Fibroblast of skin of right biceps (primary cell): ENCODE results near the gene SLIT3.

Source experiments
- DNase-seq: peaks from one replicate; pipeline ENCODE4 v3.0.0-alpha.2; 2013

SLIT3 gene

DNA sequence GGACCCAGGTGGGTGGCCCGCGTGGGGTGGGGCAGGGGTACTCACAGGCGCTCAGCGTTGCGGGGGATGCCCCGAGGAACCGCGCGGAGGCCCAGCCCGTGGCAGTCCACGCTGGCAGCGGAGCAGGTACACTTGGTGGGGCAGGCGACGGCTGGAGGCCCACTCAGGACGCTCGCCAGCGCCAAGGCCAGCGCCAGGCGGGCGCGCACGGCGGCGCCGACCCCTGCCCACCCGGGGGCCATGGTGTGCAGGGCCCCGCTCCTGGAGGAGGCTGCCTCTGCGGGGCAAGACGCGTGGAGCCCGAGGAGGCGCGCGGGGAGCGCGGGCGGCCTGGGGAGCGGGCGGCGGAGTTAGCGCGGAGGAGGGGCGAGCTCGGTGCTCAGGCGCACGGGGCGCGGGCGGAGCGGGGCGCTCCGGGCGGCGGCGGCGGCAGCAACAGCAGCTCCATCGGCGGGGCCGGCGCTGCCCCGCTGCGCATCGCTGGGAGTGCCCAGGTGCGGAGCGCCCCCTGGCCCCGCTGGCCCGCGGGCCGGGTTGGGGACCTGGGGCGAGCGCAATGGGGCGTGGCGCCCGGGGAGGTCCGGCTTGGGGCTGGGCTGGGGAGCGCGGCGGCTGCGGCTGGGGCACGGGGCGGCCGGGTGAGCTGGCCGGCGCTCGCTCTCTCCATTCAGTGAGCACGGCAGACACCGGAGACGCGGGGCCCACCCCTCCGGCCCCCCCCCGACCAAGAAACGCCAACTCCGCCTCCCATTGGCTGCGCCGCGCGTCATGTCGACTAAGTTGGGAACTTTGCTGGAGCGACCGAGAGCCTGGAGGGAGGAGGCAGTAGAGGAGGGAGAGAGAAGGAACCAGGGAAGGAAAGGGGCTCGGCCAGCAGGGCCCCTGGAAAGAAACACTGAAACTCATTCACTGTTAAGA lies at the start of gene SLIT3:
Gene SLIT3 (minus strand): TSS at position 672 of the 918 bp plus-strand sequence. CDS start 430 bp downstream, at position 242.
- peak; percentile 93 for DNase-seq

DNA sequence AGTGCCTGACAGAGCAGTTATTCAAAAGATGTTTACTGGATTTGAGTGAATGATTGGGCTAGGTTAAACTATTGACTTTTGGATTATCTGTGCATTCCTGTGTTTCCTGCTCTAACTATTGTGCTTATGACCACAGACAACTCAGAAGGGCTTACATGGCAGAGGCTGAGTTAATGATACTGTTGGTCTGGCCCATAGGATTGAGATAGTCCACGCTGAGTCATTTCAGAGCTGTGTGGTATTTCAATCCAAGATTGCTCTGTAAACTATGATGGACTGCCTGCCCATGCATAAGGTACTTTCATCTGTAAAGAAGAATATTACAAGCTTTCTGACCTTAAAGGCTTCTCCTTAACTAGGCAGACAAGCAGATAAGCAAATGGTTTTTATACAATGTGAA lies 49.1 kb upstream of the SLIT3 start:
- DNase-seq = peak; percentile 90

DNA sequence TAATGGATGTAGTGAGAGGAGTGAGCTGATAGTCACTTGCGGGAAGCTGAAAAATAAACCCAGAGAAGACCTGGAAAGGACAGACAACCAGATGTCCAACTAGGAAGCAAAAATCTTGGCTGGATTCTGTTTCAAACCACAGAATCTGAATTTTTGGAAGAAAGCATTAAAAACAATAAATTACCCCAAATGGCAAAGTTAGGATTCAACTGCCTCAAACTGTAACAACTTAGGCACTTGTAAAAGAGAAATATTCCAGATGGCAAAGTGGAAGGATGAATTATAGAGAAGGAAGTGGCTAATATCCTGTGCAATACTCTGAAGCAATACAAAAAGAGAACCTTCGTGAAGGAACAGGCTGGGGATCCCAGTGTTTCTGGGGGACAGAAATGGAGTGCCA lies 46.8 kb upstream of the SLIT3 start:
- DNase-seq = no peak

DNA sequence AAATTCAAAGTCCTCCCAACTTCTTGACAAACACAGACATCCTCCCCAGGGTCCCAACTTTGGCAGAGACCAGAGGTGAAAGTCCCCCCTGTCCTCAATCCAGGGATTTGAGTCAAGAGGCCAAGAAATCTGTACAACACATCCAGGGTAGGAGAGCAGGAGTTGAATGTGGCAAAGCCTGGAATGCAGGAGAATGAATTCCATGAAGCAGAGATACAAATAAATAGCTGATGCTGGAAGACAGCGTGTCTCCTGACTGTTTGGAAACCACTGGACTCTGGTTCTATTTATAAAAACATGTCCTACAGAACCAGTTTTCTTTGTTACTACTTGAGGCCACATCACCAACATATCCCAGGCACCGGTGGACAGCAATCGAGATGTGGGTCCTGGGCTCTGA lies 43.7 kb upstream of the SLIT3 start:
- peak; percentile 59 for DNase-seq

DNA sequence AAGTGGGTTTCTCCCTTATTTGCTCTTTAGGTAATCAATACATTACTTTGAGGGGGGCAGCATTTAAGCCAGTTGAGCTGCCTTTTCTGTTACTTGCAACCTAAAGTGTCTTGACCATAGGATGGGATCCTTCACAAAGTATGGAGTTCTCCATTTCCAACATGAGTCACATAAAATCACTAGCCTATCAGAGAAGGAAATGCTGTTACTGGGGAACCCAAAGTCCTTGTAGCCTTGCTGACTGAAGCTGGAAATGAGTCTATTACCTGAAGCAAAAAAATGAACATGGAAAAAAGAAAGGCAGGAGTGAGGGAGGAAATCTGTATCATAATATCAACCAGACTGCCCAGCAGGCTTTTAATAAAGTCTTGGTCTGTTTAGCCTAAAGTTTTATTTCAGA lies 42.8 kb upstream of the SLIT3 start:
- DNase-seq = peak; percentile 29

DNA sequence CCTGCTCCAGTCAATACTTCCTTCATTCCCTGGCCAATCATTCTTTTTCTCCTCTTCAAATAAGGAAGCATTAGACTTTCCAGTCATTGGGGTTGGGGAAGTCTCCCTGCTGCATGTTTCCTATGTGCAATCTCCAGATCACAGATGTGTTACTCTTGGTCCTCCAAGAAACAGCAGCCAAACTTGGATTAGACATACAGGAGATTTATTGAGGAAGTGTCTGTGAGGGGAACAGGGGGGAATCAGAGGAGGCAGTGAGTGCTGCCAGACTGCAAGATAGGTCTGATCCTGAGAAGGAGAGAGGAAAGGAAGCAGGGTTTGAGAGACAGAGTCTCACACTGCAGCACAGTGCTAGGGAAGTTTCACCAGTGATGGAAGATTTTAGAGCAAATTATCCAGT lies 40.6 kb upstream of the SLIT3 start:
- DNase-seq = no peak

DNA sequence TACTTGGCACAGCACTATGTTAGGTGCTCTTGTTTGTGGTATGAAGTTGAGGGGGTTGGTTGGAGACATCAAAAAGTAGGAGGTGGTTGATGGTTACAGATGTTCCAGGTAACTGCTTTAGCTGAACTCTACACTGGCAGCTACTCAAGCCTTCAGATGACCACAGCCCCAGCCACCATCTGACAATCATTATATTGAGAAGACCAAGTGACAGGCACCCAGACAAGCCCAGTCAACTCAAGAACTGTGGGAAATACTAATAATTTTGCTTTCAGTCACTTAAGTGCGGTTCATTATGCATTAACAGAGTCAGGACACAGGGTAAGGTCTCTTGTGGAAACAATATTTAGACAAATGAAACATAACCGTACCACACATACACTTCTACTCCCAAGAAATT lies 38.9 kb upstream of the SLIT3 start:
- no peak for DNase-seq

DNA sequence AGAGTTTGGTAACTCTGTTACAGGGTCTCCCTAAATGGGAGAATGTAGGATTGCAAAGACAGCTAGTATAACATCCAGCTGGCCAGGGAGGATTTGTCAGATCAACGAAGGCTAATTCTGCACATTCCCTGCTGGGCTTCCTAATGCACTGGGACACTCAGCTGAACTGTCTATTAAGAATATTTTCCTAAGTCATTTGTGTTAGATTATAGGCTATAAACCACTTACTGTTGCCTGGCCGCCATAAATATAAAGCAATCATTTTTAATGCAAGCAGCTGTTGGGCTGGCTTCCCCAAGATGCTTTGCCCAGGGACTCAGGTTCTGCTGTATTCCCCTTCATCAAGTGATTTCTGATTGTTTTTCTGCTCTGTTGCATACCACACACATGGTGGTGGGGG lies 35.3 kb upstream of the SLIT3 start:
- no peak for DNase-seq

DNA sequence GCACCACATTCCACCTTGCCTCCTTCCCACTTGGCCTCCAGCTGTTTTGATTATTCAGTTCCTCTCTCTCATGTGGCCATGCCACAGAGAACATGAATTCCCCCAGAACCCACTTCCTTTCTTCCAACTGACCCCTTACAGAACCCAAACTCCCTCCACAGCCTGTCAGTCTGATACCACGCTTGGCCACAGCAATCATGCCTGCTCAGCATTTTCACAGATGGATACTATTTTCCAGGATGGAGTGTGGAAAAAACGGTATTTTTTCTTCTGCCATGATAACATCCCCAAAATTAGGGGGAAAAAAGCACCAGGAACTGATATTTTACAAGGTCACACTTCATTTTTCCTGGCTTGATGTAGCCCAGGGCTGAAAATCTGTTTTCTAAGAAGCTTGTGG lies 34.9 kb upstream of the SLIT3 start:
- no peak for DNase-seq

DNA sequence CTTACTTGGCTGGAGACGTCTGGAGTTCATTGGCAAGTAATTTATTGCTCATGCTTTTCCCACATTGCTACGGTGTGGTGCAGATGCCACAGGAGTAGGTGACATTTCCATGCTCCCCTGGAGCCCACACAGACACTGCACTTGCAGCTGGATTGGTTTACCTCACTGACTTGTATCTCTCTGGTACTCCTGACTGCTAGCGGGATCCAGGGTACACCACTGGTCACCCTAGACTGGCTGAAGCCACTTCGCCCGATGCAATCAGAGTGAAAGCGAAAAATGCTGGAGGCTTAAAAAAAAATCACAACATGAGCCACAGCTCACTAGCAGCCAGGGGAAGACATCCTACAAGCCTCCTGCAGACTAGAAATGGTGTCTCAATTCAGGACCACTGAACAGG lies 32.6 kb upstream of the SLIT3 start:
- DNase-seq = no peak

DNA sequence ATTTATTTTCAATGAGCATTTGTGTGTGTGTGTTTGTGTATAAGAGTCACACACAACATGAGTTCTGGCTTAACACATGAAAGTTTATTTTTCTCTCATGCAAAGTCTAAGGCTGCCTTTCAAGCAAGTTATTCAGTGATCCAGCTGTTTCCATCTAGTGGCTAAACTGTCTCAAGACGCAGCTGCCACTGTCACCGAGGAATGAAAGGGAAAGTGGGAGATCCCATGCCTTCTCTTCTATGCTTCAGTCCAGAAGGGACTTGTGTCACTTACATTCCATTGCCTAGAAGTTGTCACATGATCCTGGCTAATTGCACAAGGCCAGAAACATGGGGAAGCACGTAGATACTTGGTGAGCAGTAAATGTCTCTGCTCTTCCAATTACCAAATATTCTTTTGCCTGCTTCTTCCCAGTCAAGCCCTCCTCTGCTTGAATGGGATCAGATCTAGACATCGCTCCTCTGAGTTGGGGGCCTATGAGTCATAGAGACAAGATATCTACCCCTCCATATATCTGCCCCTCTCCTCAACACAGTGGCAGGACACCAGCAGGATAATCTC lies 30.4 kb upstream of the SLIT3 start:
- no peak for DNase-seq

DNA sequence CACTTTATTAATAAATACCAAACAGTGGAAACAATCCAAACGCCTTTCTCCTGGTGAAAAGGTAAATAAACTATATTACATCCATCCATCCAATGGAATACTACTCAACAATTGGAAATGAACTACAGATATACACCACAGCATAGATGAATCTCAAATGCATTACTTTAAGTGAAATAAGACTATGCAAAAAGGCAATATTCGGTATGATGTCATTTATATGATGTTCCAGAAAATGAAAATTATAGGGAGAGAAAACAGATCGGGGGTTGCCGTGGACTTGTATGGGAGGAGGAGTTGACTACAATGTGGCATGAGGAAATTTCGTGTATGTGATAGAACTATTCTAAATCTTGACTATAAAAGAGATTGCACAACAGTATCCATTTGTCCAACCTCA lies 27.5 kb upstream of the SLIT3 start:
- DNase-seq = no peak

DNA sequence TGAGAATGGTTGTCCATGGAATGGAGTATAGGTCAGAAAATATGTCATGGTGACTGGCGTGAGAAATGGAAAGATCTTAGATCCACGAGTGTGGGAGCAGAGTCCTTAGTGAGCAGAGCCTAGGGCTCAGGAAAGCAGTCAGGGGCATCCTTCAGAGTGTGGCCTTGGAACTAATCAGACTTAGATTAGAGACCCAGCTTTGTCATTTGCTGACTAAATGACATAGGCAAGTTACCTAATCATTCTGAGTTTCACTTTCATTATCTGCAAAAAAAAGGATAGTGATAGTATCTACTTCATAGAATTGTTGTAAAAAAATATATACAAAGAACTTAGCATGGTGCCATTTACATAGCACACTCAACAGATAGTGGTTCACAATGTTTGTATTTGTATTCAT lies 24.3 kb upstream of the SLIT3 start:
- no peak for DNase-seq

DNA sequence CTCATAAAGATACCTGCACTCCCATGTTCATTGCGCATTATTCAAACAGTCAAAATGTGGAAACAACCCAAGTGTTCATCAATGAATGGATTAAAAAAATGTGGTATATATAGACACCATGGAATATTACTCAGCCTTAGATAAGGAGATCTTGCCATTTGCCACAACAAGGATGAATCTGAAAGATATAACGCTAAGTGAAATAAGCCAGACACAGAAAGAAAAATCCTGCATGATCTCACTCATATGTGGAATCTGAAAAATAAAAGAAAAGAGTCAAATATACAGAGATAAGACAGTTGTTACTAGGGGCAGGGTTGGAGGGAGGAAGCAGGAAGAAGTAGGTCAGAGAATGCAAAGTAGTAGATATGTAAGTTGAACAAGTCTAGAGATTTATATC lies 17.6 kb upstream of the SLIT3 start:
- DNase-seq = no peak

DNA sequence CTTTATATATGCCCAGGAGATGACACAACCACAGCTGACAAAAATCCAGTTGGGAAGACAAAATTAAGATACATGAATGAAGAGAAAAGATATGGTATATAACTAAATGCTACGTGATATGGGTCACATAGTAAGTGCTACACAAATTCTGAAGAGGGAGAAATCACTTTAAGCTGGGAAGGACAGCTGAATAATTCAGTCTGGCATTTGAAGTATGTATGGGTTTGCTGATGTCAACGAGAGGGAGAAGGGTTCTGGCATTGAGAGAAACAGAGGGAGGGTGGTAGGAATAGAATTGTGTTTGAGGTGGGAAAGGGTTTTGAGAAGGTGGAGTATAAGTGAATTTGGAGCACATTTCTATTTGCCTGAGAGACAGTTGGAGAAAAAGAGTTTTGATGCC lies 6.7 kb upstream of the SLIT3 start:
- peak; percentile 61 for DNase-seq

DNA sequence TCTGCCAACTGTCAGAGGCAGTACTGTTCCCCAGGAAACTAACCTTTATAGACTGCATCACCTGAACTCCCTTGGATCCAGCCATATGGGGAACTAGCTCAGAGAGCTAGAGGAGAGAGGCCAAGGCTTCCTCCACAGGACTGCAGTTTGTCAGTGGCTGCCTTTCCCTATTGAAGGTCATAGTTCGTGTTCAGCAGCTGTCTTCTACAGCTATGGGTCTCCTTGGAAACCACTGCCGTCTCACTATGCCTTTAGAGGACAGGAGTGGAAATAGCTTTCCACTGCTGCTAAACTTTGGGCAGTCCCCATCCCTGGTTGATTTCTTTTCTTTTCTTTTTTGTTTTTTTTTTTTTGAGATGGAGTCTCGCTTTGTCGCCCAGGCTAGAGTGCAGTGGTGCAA lies 4.4 kb upstream of the SLIT3 start:
- DNase-seq = no peak

DNA sequence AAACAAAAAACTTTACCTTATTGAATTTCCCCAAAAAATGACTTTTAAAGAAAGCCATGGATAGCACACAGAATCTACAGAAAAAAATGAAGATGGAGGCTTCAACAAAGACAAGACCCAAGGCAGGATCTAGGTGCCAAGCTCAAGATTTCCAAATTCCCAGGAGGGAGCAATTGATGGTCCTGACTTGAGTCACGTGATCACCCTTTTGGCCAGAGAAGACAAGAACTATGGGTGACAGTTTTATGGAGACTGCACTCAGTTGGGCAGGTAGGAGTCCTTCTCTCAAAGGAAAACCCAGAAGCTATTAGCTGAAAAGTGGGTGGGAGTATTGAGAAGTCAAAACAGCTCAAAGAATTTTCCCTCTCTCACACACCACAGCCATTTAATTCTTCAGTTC lies 3.2 kb upstream of the SLIT3 start:
- no peak for DNase-seq

DNA sequence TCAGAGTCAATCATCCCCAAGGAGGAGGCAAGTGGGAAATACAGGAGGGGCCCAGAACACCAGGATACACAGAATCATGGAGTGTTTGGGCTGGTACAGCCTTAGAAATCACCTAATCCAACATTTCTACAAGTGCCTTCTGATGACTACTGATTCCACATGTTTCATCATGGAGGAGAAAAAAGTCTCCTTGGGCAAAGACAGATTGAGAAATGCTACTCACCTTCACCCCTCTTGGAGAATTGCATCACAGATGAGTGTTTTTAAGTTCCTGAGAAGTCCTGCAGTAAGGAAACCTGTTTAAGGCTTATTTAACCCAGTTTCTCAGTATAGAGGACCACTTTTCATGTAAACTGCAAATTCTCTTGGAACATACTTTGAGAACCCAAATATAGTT lies 2.2 kb upstream of the SLIT3 start:
- DNase-seq = no peak

DNA sequence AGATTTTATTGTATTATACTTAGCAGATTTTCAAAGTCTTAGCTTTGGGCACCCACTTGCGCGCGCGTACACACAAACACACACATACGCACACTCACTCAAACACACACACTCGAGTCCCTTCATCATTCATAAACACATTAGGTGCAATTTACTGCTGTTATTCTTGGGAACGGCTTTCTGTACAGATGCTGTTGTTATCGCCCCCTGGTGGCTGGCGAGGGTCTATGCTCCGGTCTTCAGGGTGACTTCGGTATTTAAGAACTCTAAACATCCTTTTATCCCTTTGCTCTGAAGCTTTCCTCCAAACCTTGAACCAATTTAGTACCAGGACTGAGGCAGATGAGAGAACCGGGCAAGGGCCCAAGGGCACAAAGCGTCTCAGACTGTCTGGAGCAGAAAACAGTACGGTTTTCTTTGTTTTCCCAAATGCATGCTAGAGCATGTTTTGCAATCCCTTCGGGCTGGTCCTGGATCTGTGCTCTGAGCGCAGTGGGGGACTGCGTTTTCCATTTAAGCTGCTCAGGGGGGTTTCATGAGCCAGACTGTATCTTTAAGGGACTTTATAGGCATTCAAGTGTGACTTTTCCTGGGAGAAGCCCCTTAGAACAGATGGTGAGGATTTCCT lies 1.7 kb upstream of the SLIT3 start:
- DNase-seq = peak; percentile 82

DNA sequence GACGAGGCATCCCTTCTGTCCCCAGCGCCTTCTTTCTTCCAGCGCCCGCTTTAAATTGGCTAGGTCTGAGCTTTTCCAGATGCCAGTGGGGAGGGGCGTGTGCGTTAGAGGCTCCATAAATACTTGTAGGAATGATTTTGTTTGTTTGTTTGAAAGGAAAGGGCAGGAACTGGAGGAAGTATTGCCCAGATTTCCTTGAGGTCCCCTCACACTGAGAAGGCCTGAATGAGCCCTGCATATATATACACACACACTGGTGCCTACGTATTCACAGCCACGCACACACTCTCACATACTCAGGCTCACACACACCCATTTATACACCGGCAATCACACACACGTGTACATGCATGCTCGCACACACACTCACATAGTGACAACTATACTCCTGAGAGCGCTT lies 1.0 kb upstream of the SLIT3 start:
- no peak for DNase-seq

DNA sequence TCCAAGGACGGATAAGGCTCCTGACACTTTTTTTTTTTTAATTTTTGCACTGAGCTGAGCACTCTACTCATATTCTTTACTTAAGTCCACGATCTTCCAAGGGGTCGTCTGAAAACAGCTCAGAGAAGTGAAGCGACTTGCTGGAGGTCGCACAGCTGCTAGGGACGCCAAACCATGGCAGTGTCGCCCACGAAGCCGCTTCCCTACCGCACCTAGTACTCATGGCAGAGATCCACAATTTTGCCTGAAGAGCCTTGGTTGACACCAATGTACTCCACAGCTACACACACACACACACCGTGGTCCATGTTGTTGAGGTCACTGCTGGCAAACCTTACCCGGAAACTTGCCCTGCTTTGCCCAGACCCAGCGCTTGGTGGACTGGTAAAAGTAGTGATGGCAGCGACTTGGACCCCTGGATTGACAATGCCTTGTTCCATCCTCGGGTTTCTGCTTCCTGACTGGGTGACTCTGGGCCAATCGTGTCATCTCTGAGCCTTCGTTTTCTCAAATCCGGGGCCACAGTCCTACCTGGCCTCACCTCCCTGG lies 521 bp upstream of the SLIT3 start:
- DNase-seq = no peak

DNA sequence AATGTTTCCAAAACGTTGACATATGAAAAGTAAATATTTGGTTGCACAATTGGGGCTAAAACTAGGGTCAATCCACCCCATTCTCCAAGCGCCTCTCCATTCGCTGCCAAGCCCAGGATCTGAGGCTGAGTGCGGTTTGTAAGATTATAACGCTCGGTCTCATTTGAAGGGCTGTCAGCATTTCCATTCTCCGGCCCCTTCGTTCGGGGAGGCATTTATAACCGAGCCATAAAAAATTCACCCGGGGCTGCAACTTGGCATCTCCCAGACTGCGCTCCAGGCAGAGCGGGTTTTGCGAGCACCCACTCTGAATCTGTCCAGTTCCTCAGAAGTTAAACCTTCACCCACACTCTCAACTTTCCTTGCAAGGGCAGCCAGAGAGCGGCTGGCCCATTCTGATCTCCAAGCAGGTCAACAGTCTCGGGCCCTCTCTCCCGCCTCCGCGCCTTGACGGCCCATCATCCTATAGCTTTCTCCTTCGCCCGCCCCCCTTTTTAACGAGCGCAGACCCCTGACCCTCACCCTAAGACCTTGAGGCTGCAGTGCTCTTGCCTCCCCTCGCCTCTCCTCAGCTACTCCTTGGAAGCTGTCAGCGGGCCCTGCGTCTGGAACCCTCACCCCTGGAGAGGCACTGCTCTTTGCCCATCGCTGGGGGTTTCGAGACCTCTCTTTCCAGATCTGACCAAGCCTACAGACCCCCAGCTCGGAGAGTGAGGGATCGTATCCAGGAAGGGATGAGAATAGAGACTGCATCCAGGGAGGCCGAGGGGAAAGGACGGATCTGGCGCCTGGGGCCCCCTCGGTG lies 1.1 kb downstream of the SLIT3 start:
- peak; percentile 51 for DNase-seq

DNA sequence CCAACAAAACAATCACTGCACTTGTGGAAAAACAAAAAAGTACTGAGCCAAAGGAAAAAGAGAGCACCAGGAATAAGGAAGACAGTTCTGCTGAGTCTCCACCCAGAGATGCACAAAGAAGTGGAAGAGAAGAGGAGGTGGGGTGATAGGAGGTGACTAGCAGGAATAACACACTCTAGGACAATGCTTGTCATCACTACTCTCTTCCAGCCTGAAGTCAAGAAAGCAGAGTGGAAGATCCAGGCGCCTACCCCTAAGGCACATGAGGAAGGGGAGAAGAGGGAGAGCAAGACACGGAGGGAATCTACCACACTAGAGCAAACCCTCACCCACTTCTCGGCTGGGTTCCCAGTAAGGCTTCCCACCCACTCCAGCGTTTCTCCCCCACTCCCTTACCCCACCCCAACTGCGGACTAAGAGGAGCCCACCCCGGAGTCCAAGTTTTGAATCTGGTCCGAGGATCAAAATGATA lies 1.7 kb downstream of the SLIT3 start:
- peak; percentile 50 for DNase-seq
